ENCODE measurements around the gene RASA3. TPM values are rescaled to one million over a fixed set of nuclear protein-coding genes. Genes with fewer than 3 reads are reported as not detected.
"Not testable (repeated sequence)": the region's sequence is repeated elsewhere in the genome, so short reads cannot be mapped to it uniquely, and the experiment has no call there.

RASA3 gene
- total RNA-seq, 1 donor from 2014 or later: 14.6 TPM

GRCh38 chr13:114023716-114024602 lies 108.5 kb downstream of the RASA3 start:
- no peak overlapping the region for H3K4me3 Mint-ChIP-seq

GRCh38 chr13:114022876-114023275 lies 109.5 kb downstream of the RASA3 start:
- H3K4me1 Mint-ChIP-seq: peaks cover 4% of the 10 kb centered on the region
- H3K4me3 Mint-ChIP-seq: no peak overlapping the region
- TF ChIP-seq CTCF (IDR thresholded peaks at IDR 0.05; ENCODE audit: unreplicated experiment): no peak
- no peaks in the 10 kb centered on the region for H3K27me3 Mint-ChIP-seq (ENCODE audit: low read depth)
- no peak overlapping the region for H3K27ac Mint-ChIP-seq
- no peak for DNase-seq (ENCODE audit: low spot score in 2 of 2, unreplicated experiment in 2 of 2)
- no peaks in the 10 kb centered on the region for H3K36me3 Mint-ChIP-seq
- H3K9me3 Mint-ChIP-seq: no peaks in the 10 kb centered on the region

More at GRCh38 chr13:114023716-114024602, 108.5 kb downstream of the RASA3 start:
- Mint-ChIP-seq H3K27ac (no peak overlapping the region), H3K4me1 (peaks cover 4% of the 10 kb centered on the region), H3K9me3 (no peaks in the 10 kb centered on the region), H3K36me3 (no peaks in the 10 kb centered on the region), H3K27me3 (ENCODE audit: low read depth) (no peaks in the 10 kb centered on the region)
- TF ChIP-seq CTCF (IDR thresholded peaks at IDR 0.05; ENCODE audit: unreplicated experiment): no peak
- no peak for DNase-seq (ENCODE audit: low spot score in 2 of 2, unreplicated experiment in 2 of 2)

GRCh38 chr13:114022309-114022669 lies 110.1 kb downstream of the RASA3 start:
- Mint-ChIP-seq H3K27ac (no peak overlapping the region), H3K4me3 (no peak overlapping the region), H3K27me3 (ENCODE audit: low read depth) (no peaks in the 10 kb centered on the region), H3K4me1 (peaks cover 4% of the 10 kb centered on the region), H3K36me3 (no peaks in the 10 kb centered on the region), H3K9me3 (no peaks in the 10 kb centered on the region)
- TF ChIP-seq CTCF (IDR thresholded peaks at IDR 0.05; ENCODE audit: unreplicated experiment): no peak
- no peak for DNase-seq (ENCODE audit: low spot score in 2 of 2, unreplicated experiment in 2 of 2)

GRCh38 chr13:114021464-114022308 lies 110.7 kb downstream of the RASA3 start:
- Mint-ChIP-seq H3K36me3 (no peaks in the 10 kb centered on the region), H3K27me3 (ENCODE audit: low read depth) (no peaks in the 10 kb centered on the region), H3K4me1 (peaks cover 4% of the 10 kb centered on the region), H3K9me3 (no peaks in the 10 kb centered on the region), H3K27ac (no peak overlapping the region), H3K4me3 (no peak overlapping the region)
- DNase-seq (ENCODE audit: low spot score in 2 of 2, unreplicated experiment in 2 of 2): no peak
- no peak for TF ChIP-seq CTCF (IDR thresholded peaks at IDR 0.05; ENCODE audit: unreplicated experiment)

GRCh38 chr13:114020750-114021463 lies 111.5 kb downstream of the RASA3 start:
- no peaks in the 10 kb centered on the region for H3K36me3 Mint-ChIP-seq
- H3K27me3 Mint-ChIP-seq (ENCODE audit: low read depth): no peaks in the 10 kb centered on the region
- no peak overlapping the region for H3K4me3 Mint-ChIP-seq
- no peak overlapping the region for H3K27ac Mint-ChIP-seq
- no peak for DNase-seq (ENCODE audit: low spot score in 2 of 2, unreplicated experiment in 2 of 2)
- peaks cover 4% of the 10 kb centered on the region for H3K4me1 Mint-ChIP-seq
- TF ChIP-seq CTCF (IDR thresholded peaks at IDR 0.05; ENCODE audit: unreplicated experiment): no peak
- no peaks in the 10 kb centered on the region for H3K9me3 Mint-ChIP-seq

GRCh38 chr13:114020134-114020533 lies 112.3 kb downstream of the RASA3 start:
- not testable (repeated sequence) for H3K4me3 Mint-ChIP-seq; H3K27me3 Mint-ChIP-seq (ENCODE audit: low read depth); H3K27ac Mint-ChIP-seq; H3K4me1 Mint-ChIP-seq; H3K9me3 Mint-ChIP-seq; H3K36me3 Mint-ChIP-seq; DNase-seq (ENCODE audit: low spot score in 2 of 2, unreplicated experiment in 2 of 2)
